ENCODE data around the gene PPP1R10. TPM values are rescaled to one million over a fixed set of nuclear protein-coding genes. Genes with fewer than 3 reads are reported as not detected.
"Not testable (repeated sequence)": the region's sequence is repeated elsewhere in the genome, so short reads cannot be mapped to it uniquely, and the experiment has no call there.

PPP1R10 gene
- 10 to 100 TPM; 25.9 to 38.8 (median 29.8) TPM for polyA plus RNA-seq (ENCODE audit: insufficient read length in 10 of 10)
- long read RNA-seq, donor 1, full-length matches to known transcripts, result 1 of 137 reads
- long read RNA-seq, donor 1, partial matches to known transcripts, result 136 of 137 reads
- long read RNA-seq, donor 1, other reads (novel, unspliced or antisense), result 0 of 137 reads
- long read RNA-seq, donor 2, partial matches to known transcripts, result 190 of 190 reads
- long read RNA-seq, donor 2, other reads (novel, unspliced or antisense), result 0 of 190 reads
- long read RNA-seq, donor 3, result 0 reads
- long read RNA-seq, donor 4, full-length matches to known transcripts, result 1 of 16 reads
- long read RNA-seq, donor 4, partial matches to known transcripts, result 15 of 16 reads
- long read RNA-seq, donor 4, other reads (novel, unspliced or antisense), result 0 of 16 reads
- long read RNA-seq, donor 5, partial matches to known transcripts, result 17 of 18 reads
- long read RNA-seq, donor 5, other reads (novel, unspliced or antisense), result 0 of 18 reads
- long read RNA-seq, donor 6, full-length matches to known transcripts, result 2 of 2 reads
- long read RNA-seq, donor 6, partial matches to known transcripts, result 0 of 2 reads
- long read RNA-seq, donor 6, other reads (novel, unspliced or antisense), result 0 of 2 reads
- long read RNA-seq, donor 7, partial matches to known transcripts, result 84 of 119 reads
- long read RNA-seq, donor 7, other reads (novel, unspliced or antisense), result 35 of 119 reads
- long read RNA-seq, donor 8, partial matches to known transcripts, result 17 of 37 reads
- long read RNA-seq, donor 8, other reads (novel, unspliced or antisense), result 19 of 37 reads
- long read RNA-seq, donor 9, result 0 reads

DNA sequence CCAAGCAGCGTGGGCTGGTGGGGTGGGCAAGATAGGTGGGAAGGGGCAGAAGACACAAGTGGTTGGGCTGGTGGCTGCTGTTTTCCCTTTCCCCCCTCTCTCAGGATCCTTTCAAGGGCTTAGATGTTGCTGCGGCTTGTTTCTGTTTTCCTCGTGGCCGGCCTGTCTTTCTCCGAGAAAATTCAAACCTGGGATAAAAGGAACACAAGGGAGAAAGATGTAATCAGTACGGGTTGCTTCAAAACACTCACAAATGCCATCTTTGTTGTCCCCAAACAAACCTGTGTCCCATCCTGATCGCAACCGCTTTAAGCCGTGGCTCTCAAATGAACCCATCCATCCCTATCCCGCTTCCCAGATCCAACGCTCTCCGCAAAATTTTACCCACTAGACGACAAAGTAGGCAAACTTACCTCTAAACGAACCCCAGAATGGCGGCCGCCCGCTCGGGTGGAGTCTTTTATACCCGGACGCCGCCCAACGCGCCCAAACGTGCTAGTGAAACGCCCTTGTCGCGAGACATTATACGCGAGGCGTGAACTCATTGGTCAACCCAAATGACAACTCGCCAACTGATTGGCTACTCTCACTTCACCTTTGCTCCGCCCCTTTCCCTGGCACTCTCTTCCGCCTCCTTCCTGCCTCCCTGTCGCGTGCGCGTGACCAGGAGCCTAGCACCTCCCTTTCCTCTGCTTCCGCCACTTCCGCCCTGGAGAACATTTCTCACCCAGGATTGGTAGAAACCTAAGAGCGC is at the start of gene PPP1R10:
TSS of gene PPP1R10 (minus strand) at position 433 of the 754 bp plus-strand sequence. CDS start 7,299 bp downstream, outside the sequence.
- DNase-seq, result peak; percentile 100

DNA sequence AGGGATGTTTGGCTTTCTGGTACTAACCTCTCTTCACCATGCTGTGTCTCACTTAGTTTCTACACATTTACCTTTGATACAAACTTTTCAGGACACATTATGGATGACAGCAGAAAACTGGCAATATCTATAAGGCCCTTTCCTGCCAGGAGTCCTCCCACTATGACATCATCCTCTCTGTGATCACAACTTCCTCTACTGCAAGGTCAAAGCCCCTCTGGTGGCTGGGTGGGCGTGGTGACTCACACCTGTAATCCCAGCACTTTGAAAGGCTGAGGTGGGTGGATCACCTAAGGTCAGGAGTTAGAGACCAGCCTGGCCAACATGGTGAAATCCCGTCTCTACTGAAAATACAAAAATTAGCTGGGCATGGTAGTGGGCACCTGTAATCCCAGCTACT is 49.3 kb upstream of the PPP1R10 start:
- not testable (repeated sequence) for DNase-seq

DNA sequence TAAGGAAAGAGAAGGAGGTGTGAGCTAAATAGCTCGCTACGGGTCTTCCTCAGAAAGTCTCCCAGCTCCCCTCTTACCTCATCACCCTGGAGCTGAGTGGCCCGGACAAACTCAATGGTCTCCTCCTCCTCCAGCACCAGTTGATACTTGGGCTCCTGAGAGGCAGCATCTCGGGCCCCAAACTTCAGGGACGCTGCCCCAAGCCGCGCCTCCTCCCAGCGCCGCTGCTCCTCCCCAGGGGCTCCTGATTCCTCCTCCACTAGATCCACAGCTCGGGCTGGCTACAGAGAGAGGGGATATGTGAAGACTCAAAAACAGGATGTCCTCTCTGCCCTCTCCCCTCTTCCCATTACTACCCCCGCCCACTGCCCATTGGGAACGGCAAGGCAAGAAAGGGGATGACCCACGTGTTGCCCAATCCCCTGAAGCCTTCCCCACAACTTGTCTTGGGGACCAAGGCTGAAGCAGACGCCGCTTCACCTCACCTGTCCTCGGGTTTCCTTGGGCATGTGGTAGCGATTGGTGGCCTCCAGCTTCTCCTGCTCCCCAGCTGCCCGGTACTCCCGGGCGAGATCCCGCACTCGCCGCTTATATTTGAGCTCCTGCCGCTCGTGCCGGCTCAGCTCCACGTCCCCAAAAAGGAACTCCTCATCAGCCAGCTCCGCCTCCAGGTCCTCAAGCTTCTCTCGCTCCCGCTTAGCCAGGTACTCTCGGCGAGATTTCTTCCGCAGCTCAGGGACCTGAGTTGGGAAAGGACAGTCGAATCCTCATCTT is 48.1 kb upstream of the PPP1R10 start:
- DNase-seq, result no peak

DNA sequence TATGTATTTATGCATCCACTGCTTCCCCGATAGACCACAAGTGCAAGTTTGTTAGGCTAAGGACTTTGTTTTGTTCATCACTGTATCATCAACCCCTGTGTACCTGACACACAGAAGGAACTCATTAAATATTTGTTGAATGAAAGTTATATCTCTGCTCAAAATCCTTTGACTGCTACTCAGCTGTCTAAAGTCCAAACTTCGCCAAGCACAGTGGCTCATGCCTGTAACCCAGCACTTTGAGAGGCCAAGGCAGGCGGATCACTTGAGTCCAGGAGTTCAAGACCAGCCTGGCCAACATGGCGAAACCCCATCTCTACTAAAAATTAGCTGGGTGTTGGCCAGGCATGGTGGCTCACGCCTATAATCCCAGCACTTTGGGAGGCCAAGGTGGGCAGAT is 40.9 kb upstream of the PPP1R10 start:
- DNase-seq, result not testable (repeated sequence)

DNA sequence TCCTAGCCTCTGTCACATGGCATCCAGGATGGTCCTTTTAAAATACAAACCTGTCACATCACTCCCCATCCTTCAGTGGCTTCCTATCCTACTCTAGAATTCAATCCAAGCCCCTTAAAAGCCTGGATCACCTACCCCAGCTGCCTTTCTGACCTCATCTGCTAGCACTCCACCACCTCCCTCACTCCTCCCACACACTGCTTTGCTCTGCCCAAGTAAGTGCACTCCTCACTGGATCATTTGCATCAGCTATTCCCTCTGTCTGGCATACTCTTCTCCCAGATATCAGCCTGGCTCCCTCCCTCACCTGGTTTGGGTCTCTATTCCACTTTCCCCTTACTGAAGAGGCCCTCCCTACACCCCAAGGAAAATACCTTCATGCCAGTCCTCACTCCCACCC is 40.4 kb upstream of the PPP1R10 start:
- no peak for DNase-seq

DNA sequence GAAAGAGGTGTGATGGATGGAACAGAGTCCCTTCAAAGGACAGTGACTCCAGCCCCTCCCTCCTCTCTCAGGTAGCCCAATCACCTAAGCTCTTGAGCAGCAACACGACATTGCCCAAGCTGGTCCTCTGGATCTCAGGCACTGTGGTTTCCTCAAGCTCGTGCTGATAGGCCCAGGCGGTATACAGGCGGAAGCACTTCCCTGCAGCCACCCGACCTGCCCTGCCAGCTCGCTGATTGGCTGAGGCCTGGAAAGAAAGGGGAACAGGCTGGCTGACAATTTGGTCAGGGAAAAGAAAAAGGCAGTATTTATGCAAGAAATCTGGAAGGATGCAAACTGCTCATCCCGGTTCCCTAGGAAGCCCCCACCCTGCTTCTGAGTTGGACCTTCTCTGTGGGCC is 39.5 kb upstream of the PPP1R10 start:
- DNase-seq, result no peak

DNA sequence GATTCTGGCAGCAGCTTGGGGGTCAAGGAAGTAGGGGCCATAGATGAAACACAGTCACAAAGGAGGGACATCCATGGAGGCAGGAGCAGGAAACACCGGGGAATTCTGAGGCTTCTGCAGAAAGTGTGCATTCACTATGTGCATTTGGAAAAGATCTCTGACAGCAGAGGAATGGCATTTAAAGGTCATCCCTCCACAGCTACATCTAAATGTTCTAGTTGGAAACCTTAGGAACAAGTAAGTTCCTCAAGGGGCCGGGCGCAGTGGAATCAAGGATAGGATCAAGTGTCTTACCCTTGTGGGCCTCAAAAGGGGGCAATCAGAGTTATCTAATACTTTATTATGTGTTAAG is 38.7 kb upstream of the PPP1R10 start:
- DNase-seq, result no peak

DNA sequence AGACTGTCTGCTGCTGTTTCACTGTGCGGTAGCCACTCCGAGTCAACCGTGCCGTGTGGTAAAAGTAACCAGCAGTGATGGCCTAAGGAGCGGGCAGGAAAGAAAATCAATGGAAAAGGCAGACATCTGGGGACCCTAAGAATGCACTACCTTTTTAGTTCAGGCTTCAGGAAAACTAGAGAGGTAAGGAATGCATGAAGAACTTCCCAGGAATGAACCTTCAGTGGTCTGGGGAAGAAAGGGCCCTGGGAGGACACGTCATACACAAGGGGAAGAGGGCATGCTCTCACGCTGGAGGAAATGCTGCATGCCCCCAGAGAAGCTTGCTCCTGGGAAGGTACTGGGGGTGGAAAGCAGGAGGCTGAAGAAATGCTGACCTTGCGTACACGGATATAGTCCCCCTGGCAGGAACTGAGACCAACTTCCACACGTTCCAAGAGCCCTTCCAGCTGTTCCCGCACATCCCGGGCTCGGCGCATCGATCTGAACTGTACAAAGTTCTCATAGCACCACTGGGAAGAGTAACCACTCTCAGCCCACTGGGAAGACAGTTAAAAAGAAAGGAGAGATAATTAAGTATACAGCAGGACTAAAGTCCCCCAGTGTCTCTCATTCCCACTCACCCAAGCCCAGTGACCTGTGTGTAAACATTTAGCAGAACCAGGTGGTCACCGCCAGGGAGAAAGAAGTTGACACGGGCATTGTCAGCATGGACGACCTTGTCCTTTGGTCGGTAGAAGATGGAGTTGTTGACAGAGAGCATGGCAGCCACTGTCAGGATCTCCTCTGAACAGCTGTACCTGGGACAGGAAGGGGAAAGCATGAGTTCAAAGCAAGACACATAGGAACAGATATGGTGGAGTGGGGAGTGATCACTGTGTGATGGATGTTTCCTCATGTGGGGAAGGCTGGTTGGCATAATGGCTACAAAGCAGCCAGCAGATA is 38.0 kb upstream of the PPP1R10 start:
- no peak for DNase-seq

DNA sequence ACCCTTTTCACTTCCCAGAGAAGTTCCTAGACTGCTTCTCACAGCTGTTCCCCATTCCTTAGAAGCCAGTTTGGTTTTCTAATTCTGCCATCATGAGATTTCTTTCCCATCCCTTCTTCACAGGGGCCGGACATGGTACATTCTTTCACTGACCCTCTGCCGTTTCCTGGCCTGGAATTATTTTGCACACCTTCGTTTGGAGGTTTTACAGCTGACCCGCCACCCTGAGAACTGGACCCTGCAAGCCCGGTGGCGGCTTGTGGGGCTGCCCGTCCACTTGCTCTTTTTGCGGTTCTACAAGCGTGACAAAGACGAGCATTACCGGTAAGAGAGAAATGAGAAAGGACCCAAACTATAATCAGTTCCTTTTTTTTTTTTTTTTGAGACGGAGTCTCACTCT is 34.1 kb upstream of the PPP1R10 start:
- DNase-seq, result no peak

DNA sequence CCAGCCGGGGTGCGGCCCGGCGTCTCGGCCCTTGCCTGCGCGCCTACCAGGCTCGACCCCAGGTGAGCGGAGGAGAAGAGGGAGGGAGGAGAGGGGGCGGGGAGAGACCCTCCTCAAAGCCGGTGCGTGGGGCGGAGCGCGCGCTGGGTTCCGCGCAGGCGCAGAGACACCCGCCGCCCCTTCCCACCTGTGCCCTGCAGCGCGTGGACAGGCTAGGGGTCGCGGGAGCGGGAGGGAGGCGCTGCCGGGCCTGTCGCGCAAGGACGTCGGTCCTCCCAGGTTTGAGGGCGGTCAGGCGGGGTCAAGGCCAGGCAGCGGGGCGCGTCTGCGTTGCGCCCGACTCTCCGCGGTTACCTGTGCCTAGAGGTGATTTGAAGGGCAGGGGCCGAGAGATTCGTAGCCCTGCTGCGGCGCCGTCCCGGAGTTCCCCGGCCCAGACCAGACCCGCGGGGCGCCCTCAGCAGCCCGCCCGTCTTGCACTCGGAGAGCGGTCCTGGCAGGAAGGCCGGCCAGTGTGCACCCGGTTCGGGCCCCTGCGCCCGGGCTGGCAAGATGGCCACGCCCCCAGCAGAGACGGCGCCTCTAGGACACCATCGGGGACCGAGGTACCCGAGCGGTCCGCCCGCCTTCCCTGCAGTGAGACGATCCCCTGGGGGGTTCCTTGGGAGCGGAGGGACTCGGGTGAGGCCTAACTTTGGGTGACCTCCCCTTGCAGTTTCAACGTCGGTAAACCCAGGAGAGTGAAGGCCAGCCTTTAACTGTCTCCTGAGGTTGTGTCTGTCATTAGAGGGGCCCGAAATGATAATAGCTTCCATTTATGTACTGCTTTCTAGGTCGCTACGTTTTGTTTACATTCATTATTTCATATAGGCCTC is 30.4 kb upstream of the PPP1R10 start:
- DNase-seq, result peak; percentile 25 to 75 (median 38)

DNA sequence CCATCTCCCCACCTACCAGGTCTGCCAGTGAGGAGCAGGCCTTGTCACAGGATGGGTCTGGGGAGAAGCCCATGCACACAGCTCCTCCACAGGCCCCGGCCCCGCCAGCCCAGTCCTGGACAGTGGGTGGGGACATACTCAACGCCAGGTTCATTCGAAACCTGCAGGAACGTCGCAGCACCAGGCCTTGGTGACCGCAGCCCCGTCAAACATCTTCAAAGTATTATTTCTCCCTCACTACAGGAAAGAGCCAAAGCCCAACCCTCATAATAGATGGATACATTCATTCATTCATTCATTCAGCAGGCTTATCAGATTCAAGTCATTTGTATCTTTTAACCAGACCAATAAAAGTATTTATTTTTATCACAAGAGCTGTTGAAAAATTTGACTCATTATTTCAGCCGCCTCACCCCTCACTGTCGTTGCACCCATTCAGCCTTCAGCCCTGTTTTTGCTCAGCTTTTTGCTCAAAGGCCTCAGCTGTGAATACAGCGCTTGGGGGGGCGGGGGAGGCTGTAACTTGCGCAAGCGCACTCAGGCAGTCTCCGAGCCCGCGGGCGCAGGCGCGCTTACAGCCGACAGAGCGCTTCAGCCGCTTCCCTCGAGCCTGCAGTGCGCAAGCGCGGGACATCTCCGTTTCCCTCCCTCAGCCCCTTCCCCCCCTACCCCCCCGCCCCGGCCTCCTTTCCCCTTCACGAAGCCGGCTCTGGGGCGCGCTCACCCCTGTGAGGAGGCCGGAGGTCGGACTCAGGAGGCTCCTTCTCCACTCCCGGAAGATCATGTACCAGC is 29.6 kb upstream of the PPP1R10 start, which contains the start of gene C6orf136:
TSS of gene C6orf136 (plus strand) at position 684 of the 792 bp plus-strand sequence. CDS start at position 783, 99 bp downstream.
- peak; percentile 87 to 95 (median 94) for DNase-seq

DNA sequence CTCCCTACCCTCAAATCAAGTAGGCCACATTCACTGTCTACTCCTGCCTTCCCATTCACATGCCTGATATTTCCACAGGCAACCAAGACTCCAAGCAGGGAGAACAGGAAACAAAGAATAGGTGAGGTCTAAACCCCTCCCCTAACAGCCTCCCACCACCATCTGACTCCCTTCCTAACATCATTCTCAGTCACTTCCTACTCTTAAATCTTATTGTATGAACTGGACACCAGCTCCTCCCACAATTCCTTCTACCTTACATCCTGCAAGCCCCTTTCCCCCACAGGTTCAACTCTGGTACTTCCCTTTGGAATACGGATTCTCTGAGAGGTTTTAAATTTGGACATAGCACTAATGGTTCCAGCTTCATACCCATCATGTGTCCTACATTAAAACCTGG is 28.9 kb upstream of the PPP1R10 start:
- DNase-seq, result no peak

DNA sequence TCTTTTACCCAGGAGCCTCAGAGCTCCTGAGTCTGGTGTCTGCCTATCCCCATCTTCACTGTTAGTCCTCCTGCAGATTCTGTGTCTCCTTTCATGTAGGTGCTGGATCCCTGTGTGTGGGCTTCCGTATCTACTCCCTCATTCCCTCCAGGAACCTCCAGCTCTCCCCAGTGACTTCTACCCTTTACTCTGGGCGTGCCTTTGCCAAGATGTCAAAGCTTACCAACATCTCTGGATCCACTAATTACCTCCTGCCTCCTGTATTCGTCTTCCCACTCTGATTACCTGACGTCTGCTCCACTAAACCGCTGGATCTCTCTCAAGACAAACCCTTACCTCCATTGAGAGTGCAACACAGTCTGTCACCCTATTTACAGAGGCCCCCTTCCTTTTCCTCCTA is 27.7 kb upstream of the PPP1R10 start:
- DNase-seq, result no peak

DNA sequence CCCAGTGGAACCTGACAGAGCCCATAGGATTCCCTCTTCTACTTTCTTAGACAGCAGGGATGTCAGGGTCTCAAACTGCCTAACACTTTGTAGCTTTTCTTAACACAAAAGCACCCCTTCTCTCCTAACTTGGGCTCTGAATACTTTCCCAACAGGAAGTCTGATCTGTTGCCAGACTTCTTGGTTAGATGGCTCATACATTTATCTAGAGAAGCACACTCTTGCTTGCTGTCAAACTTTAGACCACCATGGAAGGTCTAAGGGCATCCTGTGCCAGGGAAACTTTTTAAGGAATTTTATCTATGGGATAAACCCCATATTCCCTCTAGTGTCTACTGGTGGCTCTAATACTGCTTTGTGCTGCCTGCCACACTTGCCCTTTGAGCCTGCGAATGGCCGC is 26.6 kb upstream of the PPP1R10 start:
- DNase-seq, result no peak

DNA sequence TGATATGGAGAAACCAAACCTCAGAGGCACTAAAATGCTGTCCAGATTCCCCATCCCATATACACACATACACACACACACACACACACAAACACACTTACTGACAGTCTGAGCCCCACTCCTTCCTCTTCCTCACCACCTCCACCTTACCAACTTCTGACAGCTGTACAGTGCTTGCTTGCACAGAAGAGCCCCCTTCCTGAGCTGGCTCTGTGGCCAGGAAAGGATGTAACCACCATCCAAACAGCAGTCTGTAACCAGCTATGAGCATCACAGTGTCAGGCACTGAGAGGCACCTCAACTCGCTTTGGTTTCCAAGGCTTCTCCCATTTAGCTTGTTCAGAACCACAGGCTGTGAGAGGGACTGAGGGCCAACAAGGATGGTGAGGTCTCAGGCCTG is 24.0 kb upstream of the PPP1R10 start:
- no peak for DNase-seq

DNA sequence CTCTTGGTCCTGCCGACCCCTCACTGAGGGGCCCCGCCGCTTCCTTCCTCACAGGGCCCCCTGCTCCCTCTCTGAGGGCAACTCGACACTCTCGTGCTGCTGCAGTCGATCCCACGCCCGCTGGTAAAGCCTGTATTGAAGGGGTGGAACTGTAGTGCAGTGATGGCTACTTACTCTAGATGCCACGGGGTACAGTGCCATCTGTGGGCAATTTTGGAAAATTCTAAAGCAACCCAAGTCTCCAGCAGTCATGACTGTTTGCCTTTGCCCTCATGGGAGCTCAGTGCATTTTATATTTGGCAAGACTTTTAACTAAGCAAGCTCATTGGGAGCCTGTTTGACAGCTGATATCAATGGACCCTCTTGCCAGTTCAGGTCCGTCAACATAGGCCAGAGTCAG is 23.4 kb upstream of the PPP1R10 start:
- no peak for DNase-seq

DNA sequence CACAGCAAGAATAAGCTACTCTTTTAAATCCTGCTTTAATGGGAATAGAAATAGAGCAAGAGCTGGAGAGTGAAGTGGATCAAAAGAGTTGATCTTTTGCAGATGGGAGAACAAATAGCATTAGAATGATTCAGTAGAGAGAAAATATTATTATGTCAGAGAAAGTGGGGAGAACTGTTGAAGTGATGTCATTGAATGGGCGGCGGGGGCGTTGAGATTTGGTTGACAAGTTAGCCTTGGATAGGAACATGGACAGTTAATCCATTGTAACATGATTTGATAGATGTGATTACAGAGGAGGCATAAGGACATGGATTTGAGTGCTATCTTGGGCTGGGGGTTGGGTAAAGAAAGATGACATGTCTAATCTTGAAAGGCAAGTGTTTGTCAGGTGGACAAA is 18.8 kb upstream of the PPP1R10 start:
- no peak for DNase-seq

All from muscle of back (tissue), 13 donors.